T-helper 2 cell treated with Interferon-gamma antibody and Interleukin-4, amounts not matched to agents 5 μg/mL and 100 μg/mL, for 36 hours (primary cell): ENCODE data around the gene PRPS2.

Source experiments
- DNase-seq: peaks from one replicate; pipeline ENCODE4 v3.0.0; 2021; ENCODE audit warnings: low spot score
- H3K27ac Mint-ChIP-seq: one replicate; pipeline ENCODE4 v1.8.0; 2021; ENCODE audit warnings: mild to moderate bottlenecking, mixed read lengths
- H3K27me3 Mint-ChIP-seq: one replicate; pipeline ENCODE4 v1.8.0; 2021; ENCODE audit warnings: low read depth, mixed read lengths
- H3K36me3 Mint-ChIP-seq: one replicate; pipeline ENCODE4 v1.8.0; 2021; ENCODE audit warnings: low read depth, mixed read lengths
- H3K4me1 Mint-ChIP-seq: one replicate; pipeline ENCODE4 v1.8.0; 2021; ENCODE audit warnings: low read depth, mixed read lengths
- H3K4me3 Mint-ChIP-seq: one replicate; pipeline ENCODE4 v1.8.0; 2022; ENCODE audit warnings: mild to moderate bottlenecking, moderate library complexity, mixed read lengths
- H3K9me3 Mint-ChIP-seq: one replicate; pipeline ENCODE4 v1.8.0; 2021; ENCODE audit warnings: mixed read lengths

The PRPS2 gene

GRCh38 chrX:12790885-12791256 is 341 bp upstream of the PRPS2 start:
- Mint-ChIP-seq H3K4me1 (peaks cover 22% of the 10 kb centered on the region), H3K4me3 (peak overlapping the region; percentile 86), H3K27me3 (peaks cover 9% of the 10 kb centered on the region), H3K27ac (peak overlapping the region; percentile 68), H3K36me3 (peaks cover 18% of the 10 kb centered on the region), H3K9me3 (no peaks in the 10 kb centered on the region)
- DNase-seq = peak; percentile 5

GRCh38 chrX:12792711-12793110 is 1.5 kb downstream of the PRPS2 start:
- Mint-ChIP-seq H3K4me3 (peak overlapping the region; percentile 86), H3K27me3 (peaks cover 6% of the 10 kb centered on the region), H3K9me3 (no peaks in the 10 kb centered on the region), H3K27ac (peak overlapping the region; percentile 79), H3K36me3 (peaks cover 19% of the 10 kb centered on the region), H3K4me1 (peaks cover 22% of the 10 kb centered on the region)
- no peak for DNase-seq

GRCh38 chrX:12794654-12795053 is 3.4 kb downstream of the PRPS2 start:
- H3K9me3 Mint-ChIP-seq = no peaks in the 10 kb centered on the region
- peaks cover 2% of the 10 kb centered on the region for H3K27me3 Mint-ChIP-seq
- no peak overlapping the region for H3K27ac Mint-ChIP-seq
- H3K4me3 Mint-ChIP-seq = no peak overlapping the region
- H3K36me3 Mint-ChIP-seq = peaks cover 27% of the 10 kb centered on the region
- DNase-seq = no peak
- peaks cover 22% of the 10 kb centered on the region for H3K4me1 Mint-ChIP-seq

- Mint-ChIP-seq H3K9me3 (no peaks in the 10 kb centered on the region), H3K4me3 (no peak overlapping the region), H3K27me3 (no peaks in the 10 kb centered on the region), H3K36me3 (peaks cover 51% of the 10 kb centered on the region), H3K27ac (no peak overlapping the region), H3K4me1 (peaks cover 15% of the 10 kb centered on the region)
- DNase-seq = no peak
Observed at GRCh38 chrX:12798601-12799000, 7.4 kb downstream of the PRPS2 start.

GRCh38 chrX:12799118-12799517 is 7.9 kb downstream of the PRPS2 start:
- Mint-ChIP-seq H3K27me3 (no peaks in the 10 kb centered on the region), H3K4me1 (peaks cover 17% of the 10 kb centered on the region), H3K36me3 (peaks cover 50% of the 10 kb centered on the region), H3K27ac (no peak overlapping the region), H3K4me3 (no peak overlapping the region), H3K9me3 (no peaks in the 10 kb centered on the region)
- no peak for DNase-seq

GRCh38 chrX:12802741-12803140 is 11.5 kb downstream of the PRPS2 start:
- DNase-seq = no peak
- Mint-ChIP-seq H3K4me3 (no peak overlapping the region), H3K27ac (peak overlapping the region; percentile 65), H3K36me3 (peaks cover 48% of the 10 kb centered on the region), H3K4me1 (peaks cover 12% of the 10 kb centered on the region), H3K27me3 (no peaks in the 10 kb centered on the region), H3K9me3 (no peaks in the 10 kb centered on the region)

- H3K27me3 Mint-ChIP-seq = no peaks in the 10 kb centered on the region
- DNase-seq = no peak
- H3K9me3 Mint-ChIP-seq = no peaks in the 10 kb centered on the region
- no peak overlapping the region for H3K27ac Mint-ChIP-seq
- no peak overlapping the region for H3K4me3 Mint-ChIP-seq
- H3K36me3 Mint-ChIP-seq = peaks cover 44% of the 10 kb centered on the region
- H3K4me1 Mint-ChIP-seq = peaks cover 12% of the 10 kb centered on the region
Observed at GRCh38 chrX:12804655-12805054, 13.4 kb downstream of the PRPS2 start.

GRCh38 chrX:12805333-12805732 is 14.1 kb downstream of the PRPS2 start:
- Mint-ChIP-seq H3K36me3 (peaks cover 38% of the 10 kb centered on the region), H3K4me3 (no peak overlapping the region), H3K9me3 (no peaks in the 10 kb centered on the region), H3K4me1 (peaks cover 12% of the 10 kb centered on the region), H3K27me3 (no peaks in the 10 kb centered on the region), H3K27ac (no peak overlapping the region)
- DNase-seq = no peak

- H3K36me3 Mint-ChIP-seq = peaks cover 23% of the 10 kb centered on the region
- no peak for DNase-seq
- no peak overlapping the region for H3K4me3 Mint-ChIP-seq
- H3K9me3 Mint-ChIP-seq = no peaks in the 10 kb centered on the region
- no peaks in the 10 kb centered on the region for H3K27me3 Mint-ChIP-seq
- H3K27ac Mint-ChIP-seq = no peak overlapping the region
- peaks cover 9% of the 10 kb centered on the region for H3K4me1 Mint-ChIP-seq
Observed at GRCh38 chrX:12811658-12812057, 20.4 kb downstream of the PRPS2 start.

- Mint-ChIP-seq H3K36me3 (peaks cover 24% of the 10 kb centered on the region), H3K4me3 (no peak overlapping the region), H3K27ac (no peak overlapping the region), H3K4me1 (peaks cover 9% of the 10 kb centered on the region), H3K9me3 (no peaks in the 10 kb centered on the region), H3K27me3 (no peaks in the 10 kb centered on the region)
- DNase-seq = peak; percentile 7
Observed at GRCh38 chrX:12814420-12814819, 23.2 kb downstream of the PRPS2 start.

- no peaks in the 10 kb centered on the region for H3K4me1 Mint-ChIP-seq
- no peaks in the 10 kb centered on the region for H3K9me3 Mint-ChIP-seq
- H3K36me3 Mint-ChIP-seq = peaks cover 37% of the 10 kb centered on the region
Observed at GRCh38 chrX:12817528-12817927, 26.3 kb downstream of the PRPS2 start.

GRCh38 chrX:12819222-12819621 is 28.0 kb downstream of the PRPS2 start:
- DNase-seq = no peak
- Mint-ChIP-seq H3K27me3 (no peaks in the 10 kb centered on the region), H3K27ac (no peak overlapping the region), H3K36me3 (peaks cover 43% of the 10 kb centered on the region), H3K4me3 (no peak overlapping the region), H3K4me1 (no peaks in the 10 kb centered on the region), H3K9me3 (no peaks in the 10 kb centered on the region)

More at GRCh38 chrX:12817528-12817927, 26.3 kb downstream of the PRPS2 start:
- no peak overlapping the region for H3K4me3 Mint-ChIP-seq
- H3K27ac Mint-ChIP-seq = no peak overlapping the region
- no peaks in the 10 kb centered on the region for H3K27me3 Mint-ChIP-seq
- no peak for DNase-seq

- DNase-seq = no peak
- no peak overlapping the region for H3K4me3 Mint-ChIP-seq
- peaks cover 50% of the 10 kb centered on the region for H3K36me3 Mint-ChIP-seq
- no peak overlapping the region for H3K27ac Mint-ChIP-seq
- H3K9me3 Mint-ChIP-seq = no peaks in the 10 kb centered on the region
- H3K27me3 Mint-ChIP-seq = no peaks in the 10 kb centered on the region
- H3K4me1 Mint-ChIP-seq = no peaks in the 10 kb centered on the region
Observed at GRCh38 chrX:12820737-12821136, 29.5 kb downstream of the PRPS2 start.

GRCh38 chrX:12824944-12825343 is 33.7 kb downstream of the PRPS2 start:
- no peaks in the 10 kb centered on the region for H3K4me1 Mint-ChIP-seq
- no peak overlapping the region for H3K4me3 Mint-ChIP-seq
- DNase-seq = no peak
- peaks cover 6% of the 10 kb centered on the region for H3K27me3 Mint-ChIP-seq
- no peak overlapping the region for H3K27ac Mint-ChIP-seq
- H3K36me3 Mint-ChIP-seq = peaks cover 36% of the 10 kb centered on the region
- no peaks in the 10 kb centered on the region for H3K9me3 Mint-ChIP-seq

GRCh38 chrX:12825801-12826200 is 34.6 kb downstream of the PRPS2 start:
- DNase-seq = no peak
- Mint-ChIP-seq H3K9me3 (no peaks in the 10 kb centered on the region), H3K27ac (no peak overlapping the region), H3K4me3 (no peak overlapping the region), H3K36me3 (peaks cover 31% of the 10 kb centered on the region), H3K27me3 (peaks cover 6% of the 10 kb centered on the region), H3K4me1 (no peaks in the 10 kb centered on the region)
